Left lung (tissue), 10 donors: Measurements from ENCODE around the gene SCIN. TPM values are rescaled to one million over a fixed set of nuclear protein-coding genes. Genes with fewer than 3 reads are reported as not detected.
A peak's percentile ranks its signal among the peaks of the same experiment; 100 is the strongest.

ENCODE experiments used
- ATAC-seq: fragments of 200-7000 bp; cut with Tn5 transposase; one replicate; pipeline ENCODE4 v1.9.1; 2020; ENCODE audit warnings: moderate library complexity
- DNase-seq, 4 donors: peaks; one replicate each; pipeline ENCODE4 v3.0.0-alpha.2; 2013 to 2020
- H3K27ac ChIP-seq, 2 donors: fragments of 200-600 bp; sonication (generic) in 1 of 2; one replicate each; pipeline versions ENCODE4 v1.5.0 to v1.8.0; 2020 to 2021
- H3K27me3 ChIP-seq, 2 donors: fragments of 200-600 bp; sonication (generic) in 1 of 2; one replicate each; pipeline versions ENCODE4 v1.5.0 to v1.8.0; 2020 to 2021
- H3K36me3 ChIP-seq, 2 donors: fragments of 200-600 bp; sonication (generic) in 1 of 2; one replicate each; pipeline versions ENCODE4 v1.5.0 to v1.8.0; 2020 to 2021
- H3K4me1 ChIP-seq, 2 donors: fragments of 200-600 bp; one replicate each; pipeline ENCODE4 v1.8.0; 2021
- H3K4me3 ChIP-seq, 2 donors: fragments of 200-600 bp; sonication (generic) in 1 of 2; one replicate each; pipeline versions ENCODE4 v1.5.0 to v1.8.0; 2020 to 2021; ENCODE audit warnings: mild to moderate bottlenecking in 1 of 2
- H3K9me3 ChIP-seq, 2 donors: fragments of 200-600 bp; sonication (generic) in 1 of 2; one replicate each; pipeline versions ENCODE4 v1.5.0 to v1.8.0; 2020 to 2021
- CTCF ChIP-seq, 2 donors: fragments of 200-600 bp; sonication (generic) in 1 of 2; IDR thresholded peaks; one replicate each; pipeline versions ENCODE4 v1.5.0 to v1.8.0; 2021; ENCODE audit warnings: antibody characterized with exemption in 2 of 2
- intact Hi-C, 2 donors: fragments of 100-400 bp; cut with DNase I; formaldehyde crosslinking; loops; one replicate each; pipeline versions ENCODE4 v1.11.2 to v1.14.2; 2022
- polyA plus RNA-seq, 6 donors: library from polyadenylated mRNA; unstranded; fragments of 120-200 nt; gene quantifications; one replicate each; pipeline ENCODE4 v1.2.1, GENCODE V29; 2013; ENCODE audit not compliant: insufficient read length in 6 of 6
- total RNA-seq, 2 donors: library from RNA; stranded (reverse); fragmentation: NEBNext Ultra II Directional; extraction: Animal tissue kit (Norgen Biotek cat#: 25700); gene quantifications; one replicate each; pipeline ENCODE4 v1.2.1, GENCODE V29; 2021
- donor health status: DM: no; HTN: yes; CAD: no.
- donor health status: DM: no; HTN: no; CAD: no.

The SCIN gene
- total and polyA plus RNA-seq, 8 donors: 3.4 to 13.5 (median 8.0) TPM

- intact Hi-C loops: no loop called here
- Histone ChIP-seq H3K4me3 (no peak overlapping the region), H3K9me3 (no peaks in the 10 kb centered on the region), H3K36me3 (no peaks in the 10 kb centered on the region), H3K4me1 (peaks cover 0 to 14% of the 10 kb centered on the region in 2 donors), H3K27ac (no peak overlapping the region), H3K27me3 (peaks cover 21 to 34% of the 10 kb centered on the region in 2 donors)
- DNase-seq (no peak), ATAC-seq (no peak)
- TF ChIP-seq CTCF (IDR thresholded peaks at IDR 0.05): no peak
Observed at GRCh38 chr7:12567015-12567414, 3.5 kb upstream of the SCIN start.

DNA sequence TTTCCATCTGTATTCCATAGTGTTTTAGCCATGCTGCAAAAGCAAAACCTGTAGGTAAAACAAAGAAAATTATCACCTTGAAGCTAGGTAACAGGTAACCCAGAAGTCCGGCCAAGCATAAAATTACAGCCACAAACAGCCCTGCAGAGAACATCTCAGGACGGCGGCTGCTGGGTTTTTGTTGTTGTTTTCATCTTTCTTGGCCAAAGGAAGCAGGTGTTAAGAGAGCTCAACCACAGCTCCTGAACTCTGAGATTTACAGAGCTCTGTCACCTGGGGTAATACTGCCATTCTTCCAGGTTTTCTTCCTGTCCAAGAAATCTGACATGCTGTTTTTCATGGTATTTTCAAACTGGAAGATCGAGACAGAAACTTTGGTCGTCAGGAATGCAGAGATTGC lies 847 bp upstream of the SCIN start:
- no peak for ATAC-seq
- peaks cover 21 to 38% of the 10 kb centered on the region in 2 donors for H3K27me3 ChIP-seq
- no peak for TF ChIP-seq CTCF (IDR thresholded peaks at IDR 0.05)
- no peaks in the 10 kb centered on the region for H3K9me3 ChIP-seq
- H3K4me1 ChIP-seq: peaks cover 0 to 20% of the 10 kb centered on the region in 2 donors
- H3K4me3 ChIP-seq: peak overlapping the region in 1 of 2 donors; percentile 43
- H3K36me3 ChIP-seq: no peaks in the 10 kb centered on the region
- no peak for DNase-seq
- intact Hi-C loops: no loop called here
- H3K27ac ChIP-seq: no peak overlapping the region

- intact Hi-C loops: no loop called here
- H3K27ac ChIP-seq: peak overlapping the region; percentile 44 to 61
- H3K9me3 ChIP-seq: no peaks in the 10 kb centered on the region
- peaks cover 21 to 38% of the 10 kb centered on the region in 2 donors for H3K27me3 ChIP-seq
- peak overlapping the region; percentile 26 to 43 for H3K4me3 ChIP-seq
- no peak for TF ChIP-seq CTCF (IDR thresholded peaks at IDR 0.05)
- no peaks in the 10 kb centered on the region for H3K36me3 ChIP-seq
- DNase-seq (peak in 3 of 4 donors; percentile 11 to 60 (median 37)), ATAC-seq (peak; percentile 85)
- peaks cover 0 to 20% of the 10 kb centered on the region in 2 donors for H3K4me1 ChIP-seq
Observed at GRCh38 chr7:12570168-12570533, 369 bp upstream of the SCIN start.

- ATAC-seq: no peak
- Histone ChIP-seq H3K36me3 (no peaks in the 10 kb centered on the region), H3K27ac (no peak overlapping the region), H3K27me3 (peaks cover 21 to 38% of the 10 kb centered on the region in 2 donors), H3K4me3 (peak overlapping the region in 1 of 2 donors; percentile 43), H3K4me1 (peaks cover 0 to 20% of the 10 kb centered on the region in 2 donors), H3K9me3 (no peaks in the 10 kb centered on the region)
- TF ChIP-seq CTCF (IDR thresholded peaks at IDR 0.05): no peak
- DNase-seq: no peak
- intact Hi-C loops: no loop called here
Observed at GRCh38 chr7:12571691-12572090, 1.2 kb downstream of the SCIN start.

DNA sequence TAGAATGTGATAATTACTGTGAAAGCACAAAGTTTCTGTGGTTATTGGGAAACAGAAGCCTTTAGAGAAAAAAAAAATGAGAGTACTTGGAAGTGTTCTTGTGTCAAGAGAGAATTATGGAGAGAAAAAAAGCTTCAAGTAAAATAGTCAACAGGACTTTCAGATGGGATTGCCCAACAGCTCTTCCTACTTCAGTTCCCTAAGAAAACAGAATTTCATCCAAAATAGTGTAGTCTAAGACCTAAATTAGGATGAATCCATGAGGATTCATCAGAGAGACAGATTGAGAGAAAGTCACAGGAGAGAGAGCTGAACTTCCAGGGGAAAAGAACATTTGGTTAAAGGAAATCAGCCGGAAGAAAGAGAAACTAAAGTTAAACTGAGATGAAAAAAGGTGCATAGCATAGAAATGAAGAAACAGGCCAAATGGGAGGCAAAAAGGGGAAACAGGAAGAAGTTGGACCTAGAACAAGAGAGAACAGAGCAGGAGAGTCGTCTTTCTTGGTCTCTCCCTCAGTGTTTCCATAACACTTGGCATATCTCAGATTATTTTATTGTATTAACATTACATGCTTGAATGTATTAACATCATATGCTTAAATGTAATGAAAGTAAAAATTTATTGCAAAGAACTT lies 2.5 kb downstream of the SCIN start:
- H3K9me3 ChIP-seq: no peaks in the 10 kb centered on the region
- peaks cover 0 to 20% of the 10 kb centered on the region in 2 donors for H3K4me1 ChIP-seq
- no peaks in the 10 kb centered on the region for H3K36me3 ChIP-seq
- H3K4me3 ChIP-seq: no peak overlapping the region
- peak; percentile 4 for ATAC-seq
- TF ChIP-seq CTCF (IDR thresholded peaks at IDR 0.05): no peak
- peaks cover 21 to 38% of the 10 kb centered on the region in 2 donors for H3K27me3 ChIP-seq
- peak overlapping the region in 1 of 2 donors; percentile 49 for H3K27ac ChIP-seq
- intact Hi-C loops: no loop called here
- no peak for DNase-seq
